ENCODE measurements around the gene PPFIA1. TPM values are rescaled to one million over a fixed set of nuclear protein-coding genes. Genes with fewer than 3 reads are reported as not detected.

The PPFIA1 gene
- total and polyA plus RNA-seq, 2 of the 8 experiments (the other 6 are each of a cell fraction or from before 2014, with no cell fraction given) = 44.3 to 73.5 TPM

DNA sequence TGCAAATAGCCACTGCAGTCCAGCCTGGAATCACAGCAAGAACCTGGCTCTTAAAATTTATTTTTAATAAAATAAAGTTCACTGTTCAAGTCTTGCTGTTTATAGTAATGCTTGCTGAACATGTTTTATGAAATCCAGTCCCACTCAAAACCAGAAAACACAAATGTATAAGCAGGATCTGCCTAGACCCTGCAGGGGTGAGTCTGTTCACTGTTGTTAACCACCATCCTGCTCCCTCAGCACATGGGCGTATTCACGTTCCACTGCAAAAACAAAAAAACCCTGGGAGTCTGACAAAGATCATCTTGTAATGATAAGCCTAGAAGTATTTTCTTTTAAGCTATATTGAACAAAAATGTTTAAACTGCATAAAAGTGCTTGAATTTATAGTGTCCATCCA, 82.8 kb downstream of the PPFIA1 start:
- Histone ChIP-seq H3K36me3 (ENCODE audit: control insufficient read depth in 2 of 4, insufficient read depth in 4 of 4, low read length in 3 of 4) (peaks cover 26 to 71% (median 49%) of the 10 kb centered on the region in 4 experiments), H3K27ac (ENCODE audit: low read depth, low read length) (no peak overlapping the region), H4K8ac (ENCODE audit: extremely low read depth, insufficient read depth, low read length) (no peak overlapping the region), H3K4me1 (replicated peaks in 1 of 4; ENCODE audit: control insufficient read depth in 3 of 4, insufficient read depth in 4 of 4, low read length in 3 of 4) (no peaks in the 10 kb centered on the region), H3K79me2 (ENCODE audit: control insufficient read depth in 1 of 2, insufficient read depth in 2 of 2, low read length in 2 of 2) (no peaks in the 10 kb centered on the region), H3K9ac (replicated peaks in 1 of 4; ENCODE audit: extremely low read depth in 1 of 4, low read depth in 3 of 4, low read length in 3 of 4) (no peak overlapping the region), H4K91ac (replicated peaks; ENCODE audit: insufficient read length, low read length) (no peak overlapping the region), H3K56ac (replicated peaks; ENCODE audit: insufficient read length, low read depth, low read length) (no peak overlapping the region), H2AK5ac (ENCODE audit: low read depth, low read length) (no peak overlapping the region), H3K4me2 (ENCODE audit: insufficient read depth in 1 of 2, low read depth in 2 of 2, low read length in 2 of 2) (no peak overlapping the region), H2BK12ac (ENCODE audit: low read depth, low read length) (no peak overlapping the region), H2BK120ac (replicated peaks; ENCODE audit: low read depth, low read length) (no peak overlapping the region), H3K27me3 (replicated peaks in 1 of 4; ENCODE audit: control insufficient read depth in 3 of 4, extremely low read depth in 1 of 4, insufficient read depth in 3 of 4, low read length in 3 of 4) (no peaks in the 10 kb centered on the region), H2BK15ac (ENCODE audit: low read length) (no peak overlapping the region), H3K18ac (ENCODE audit: extremely low read depth, low read length) (no peak overlapping the region), H3K14ac (ENCODE audit: insufficient read length) (no peak overlapping the region), H3K4me3 (ENCODE audit: extremely low read depth in 1 of 4, insufficient read depth in 2 of 4, low read depth in 3 of 4, low read length in 4 of 4) (no peak overlapping the region), H2AFZ (ENCODE audit: low read length) (no peak overlapping the region), H3K23me2 (ENCODE audit: low read depth, low read length) (no peaks in the 10 kb centered on the region), H3K79me1 (ENCODE audit: low read depth, low read length) (no peaks in the 10 kb centered on the region), H3K23ac (ENCODE audit: insufficient read length) (no peak overlapping the region), H2BK20ac (ENCODE audit: low read length) (no peak overlapping the region), H4K5ac (ENCODE audit: insufficient read length, low read depth, low read length) (no peak overlapping the region), H3K4ac (replicated peaks; ENCODE audit: insufficient read length, low read depth, low read length) (no peak overlapping the region), H2BK5ac (ENCODE audit: low read depth, low read length) (no peak overlapping the region), H4K20me1 (replicated peaks in 1 of 2; ENCODE audit: control insufficient read depth in 1 of 2, insufficient read depth in 2 of 2, low read length in 2 of 2) (peaks cover 2 to 4% of the 10 kb centered on the region in 2 experiments), H3K9me3 (ENCODE audit: insufficient read depth in 2 of 2, low read depth in 1 of 2, low read length in 1 of 2) (no peaks in the 10 kb centered on the region)
- CTCF ChIA-PET (ENCODE audit: partially characterized antibody) = interaction anchor here (1.1 kb wide), 2 partner anchors 11 to 63 kb away, joined by 3 read pairs; no protein-coding TSS in a partner anchor
- POLR2A ChIA-PET (ENCODE audit: partially characterized antibody) = no interaction called here
- 86% methylated on average over 2 of the region's 2 CpGs; no CpG with 5 or more reads in 1 of the 2 experiments for WGBS, 2 experiments (ENCODE audit: extremely low coverage in 1 of 2, insufficient coverage in 1 of 2, insufficient read length in 1 of 2, insufficient replicate concordance in 2 of 2, low coverage in 1 of 2, low lambda C conversion rate in 2 of 2, missing lambda C conversion rate in 1 of 2)
- DNase-seq (ENCODE audit: low read depth in 1 of 2, low spot score in 2 of 2) = peak in 1 of 2 experiments; percentile 17
- FAIRE-seq = no peak
- TF ChIP-seq TEAD4 (IDR thresholded peaks at IDR 0.05; ENCODE audit: low read depth, low read length) (no peak), CEBPB (IDR thresholded peaks at IDR 0.05; ENCODE audit: low read depth, low read length) (no peak), JUND (IDR thresholded peaks at IDR 0.05; ENCODE audit: low read length) (no peak), CHD1 (IDR thresholded peaks at IDR 0.05; ENCODE audit: low read depth, low read length) (no peak), GABPA (IDR thresholded peaks at IDR 0.05; ENCODE audit: borderline replicate concordance, insufficient read depth, low read length) (no peak)

Data from H1 (cell line).